Measurements from ENCODE around the gene ZNF133. TPM values are rescaled to one million over a fixed set of nuclear protein-coding genes. Genes with fewer than 3 reads are reported as not detected.

ZNF133 gene
- total RNA-seq, 1 experiment from 2014 or later = 9.3 TPM

GRCh38 chr20:18250217-18250616 lies 38.1 kb upstream of the ZNF133 start:
- TF ChIP-seq EZH2 (IDR thresholded peaks at IDR 0.05; ENCODE audit: borderline replicate concordance, low read depth, low read length, poor library complexity, severe bottlenecking) = no peak
- TF ChIP-seq CTCF (conservative IDR thresholded peaks at IDR 0.05; ENCODE audit: low read depth, low read length) = no peak
- Histone ChIP-seq H3K36me3 (ENCODE audit: insufficient read depth, low read length, poor library complexity, severe bottlenecking) (no peaks in the 10 kb centered on the region), H3K9me3 (ENCODE audit: low read depth, low read length, poor library complexity, severe bottlenecking) (no peaks in the 10 kb centered on the region), H3K27me3 (replicated peaks; ENCODE audit: insufficient read depth, low read depth, low read length, poor library complexity) (no peaks in the 10 kb centered on the region), H3K4me1 (ENCODE audit: insufficient read depth, low read length, poor library complexity, severe bottlenecking) (no peaks in the 10 kb centered on the region), H3K4me3 (ENCODE audit: low read depth, low read length, poor library complexity, severe bottlenecking) (no peak overlapping the region), H3K27ac (ENCODE audit: low read depth, low read length, poor library complexity, severe bottlenecking) (no peak overlapping the region)
- intact Hi-C loops (cut with micrococcal nuclease; ENCODE audit: unreplicated experiment) = no loop called here
- BruUV-seq (replicated peaks) = no TSS peak
- DNase-seq (ENCODE audit: low spot score) = no peak
- ChIA-PET CTCF (no interaction called here), POLR2A (ENCODE audit: low non-redundant PET) (no interaction called here)

- no peak for DNase-seq (ENCODE audit: low spot score)
- intact Hi-C loops (cut with micrococcal nuclease; ENCODE audit: unreplicated experiment) = no loop called here
- ChIA-PET CTCF (no interaction called here), POLR2A (ENCODE audit: low non-redundant PET) (no interaction called here)
- no peaks in the 10 kb centered on the region for H3K36me3 ChIP-seq (ENCODE audit: insufficient read depth, low read length, poor library complexity, severe bottlenecking)
- H3K4me1 ChIP-seq (ENCODE audit: insufficient read depth, low read length, poor library complexity, severe bottlenecking) = no peaks in the 10 kb centered on the region
- no peaks in the 10 kb centered on the region for H3K27me3 ChIP-seq (replicated peaks; ENCODE audit: insufficient read depth, low read depth, low read length, poor library complexity)
- H3K4me3 ChIP-seq (ENCODE audit: low read depth, low read length, poor library complexity, severe bottlenecking) = no peak overlapping the region
- no TSS peak for BruUV-seq (replicated peaks)
- H3K9me3 ChIP-seq (ENCODE audit: low read depth, low read length, poor library complexity, severe bottlenecking) = no peaks in the 10 kb centered on the region
- H3K27ac ChIP-seq (ENCODE audit: low read depth, low read length, poor library complexity, severe bottlenecking) = no peak overlapping the region
- TF ChIP-seq CTCF (conservative IDR thresholded peaks at IDR 0.05; ENCODE audit: low read depth, low read length) (no peak), EZH2 (IDR thresholded peaks at IDR 0.05; ENCODE audit: borderline replicate concordance, low read depth, low read length, poor library complexity, severe bottlenecking) (no peak)
Measured at GRCh38 chr20:18252597-18253451, 35.5 kb upstream of the ZNF133 start.

DNA sequence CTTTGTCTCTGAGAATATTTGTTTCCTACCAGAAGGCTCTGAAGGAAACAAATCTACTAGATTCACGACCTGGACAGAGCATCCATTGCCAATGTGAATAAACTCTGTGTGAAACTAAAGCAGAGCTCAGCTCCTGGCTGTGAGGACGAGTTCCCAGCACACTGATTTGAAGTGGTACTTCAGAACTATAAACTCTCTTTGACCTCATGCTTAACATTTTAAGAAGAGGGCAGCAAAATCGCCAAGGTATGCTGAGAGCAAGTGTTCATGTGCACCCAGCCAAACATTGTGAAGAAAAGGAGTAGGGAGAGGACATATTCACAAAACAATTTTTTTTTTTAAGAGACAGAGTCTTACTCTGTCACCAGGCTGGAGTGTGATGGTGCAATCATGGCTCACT lies 33.7 kb upstream of the ZNF133 start:
- intact Hi-C loops (cut with micrococcal nuclease; ENCODE audit: unreplicated experiment) = no loop called here
- no peaks in the 10 kb centered on the region for H3K9me3 ChIP-seq (ENCODE audit: low read depth, low read length, poor library complexity, severe bottlenecking)
- POLR2A ChIA-PET (ENCODE audit: low non-redundant PET) = no interaction called here
- BruUV-seq (replicated peaks) = no TSS peak
- no peaks in the 10 kb centered on the region for H3K36me3 ChIP-seq (ENCODE audit: insufficient read depth, low read length, poor library complexity, severe bottlenecking)
- no peak overlapping the region for H3K4me3 ChIP-seq (ENCODE audit: low read depth, low read length, poor library complexity, severe bottlenecking)
- DNase-seq (ENCODE audit: low spot score) = no peak
- no peaks in the 10 kb centered on the region for H3K27me3 ChIP-seq (replicated peaks; ENCODE audit: insufficient read depth, low read depth, low read length, poor library complexity)
- H3K27ac ChIP-seq (ENCODE audit: low read depth, low read length, poor library complexity, severe bottlenecking) = no peak overlapping the region
- CTCF ChIA-PET = no interaction called here
- no peak for TF ChIP-seq CTCF (conservative IDR thresholded peaks at IDR 0.05; ENCODE audit: low read depth, low read length)
- TF ChIP-seq EZH2 (IDR thresholded peaks at IDR 0.05; ENCODE audit: borderline replicate concordance, low read depth, low read length, poor library complexity, severe bottlenecking) = no peak
- no peaks in the 10 kb centered on the region for H3K4me1 ChIP-seq (ENCODE audit: insufficient read depth, low read length, poor library complexity, severe bottlenecking)
